HG03066 (cell line): Measurements from ENCODE around the gene GHR.

Experiments
- ATAC-seq: cut with Tn5 transposase; IDR thresholded peaks from one replicate; pipeline ENCODE4 v1.9.1; 2021; ENCODE audit warnings: low read depth; ENCODE audit not compliant: unreplicated experiment

GHR gene

DNA sequence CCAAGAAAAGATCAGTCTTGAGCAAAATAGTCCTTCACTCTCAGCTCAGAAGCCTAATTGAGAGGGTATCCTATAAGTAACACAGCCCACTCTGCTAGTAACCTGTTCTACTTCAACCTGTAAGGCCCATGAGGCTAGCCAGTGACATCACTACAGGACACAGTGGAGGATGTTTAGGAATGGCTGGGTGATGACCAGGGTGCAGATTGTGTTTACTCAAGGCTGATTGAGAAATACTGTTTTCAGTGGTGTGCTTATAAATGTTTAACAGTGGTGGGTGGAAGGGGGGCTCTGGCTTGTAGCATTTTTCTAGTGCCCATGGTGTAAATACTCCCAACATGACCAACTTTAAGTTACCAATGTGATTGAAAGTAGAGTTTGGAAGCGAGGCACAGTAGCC, 173.6 kb downstream of the GHR start:
- no peak for ATAC-seq

DNA sequence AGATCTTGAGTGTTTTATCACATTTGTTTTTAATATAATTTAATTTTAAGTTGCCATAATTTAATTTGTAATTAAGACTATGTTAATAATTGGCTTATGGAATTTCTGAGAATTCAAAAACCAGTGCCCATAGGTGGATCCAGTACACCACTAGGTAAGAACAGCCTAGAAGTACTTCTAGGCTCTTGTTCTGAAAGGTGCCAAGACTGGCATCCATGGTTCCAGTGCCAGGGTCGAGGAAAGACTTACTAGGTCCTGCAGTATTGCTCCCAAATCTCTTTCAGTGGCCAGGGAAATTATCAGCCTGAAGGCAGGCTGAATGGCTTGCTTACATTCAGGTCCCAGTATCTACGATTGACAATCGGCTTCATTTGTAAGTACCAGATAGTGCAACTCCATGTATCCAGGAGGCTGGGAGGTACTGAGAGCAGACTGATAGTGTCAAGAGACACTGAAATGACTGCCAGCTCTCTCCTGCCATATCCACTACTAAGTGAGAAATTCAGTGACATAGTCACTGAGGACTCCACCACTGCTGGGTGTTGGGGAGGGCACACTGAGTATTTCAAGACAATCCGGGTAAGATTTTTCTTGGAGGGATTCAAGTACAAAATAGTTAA, 174.2 kb downstream of the GHR start:
- ATAC-seq: no peak

DNA sequence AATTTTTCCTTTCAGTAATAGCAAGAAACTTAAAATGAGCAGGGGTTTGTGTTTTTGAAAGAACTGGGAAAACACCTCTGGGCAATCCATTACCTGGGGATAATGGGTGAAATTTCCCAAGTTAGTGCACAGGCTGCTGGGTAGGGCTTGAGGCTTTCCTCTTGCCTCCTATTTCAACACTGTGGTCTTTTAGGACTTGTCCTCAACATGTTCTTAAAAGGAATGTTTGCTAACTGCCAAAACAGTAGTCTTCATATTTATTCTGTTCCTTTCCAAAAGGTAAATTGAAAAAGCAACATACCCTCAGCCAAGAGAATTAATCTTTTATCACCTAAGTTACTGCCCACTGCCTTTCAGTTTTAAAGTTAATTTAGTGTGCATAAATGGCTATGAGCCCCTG, 175.1 kb downstream of the GHR start:
- ATAC-seq: no peak

DNA sequence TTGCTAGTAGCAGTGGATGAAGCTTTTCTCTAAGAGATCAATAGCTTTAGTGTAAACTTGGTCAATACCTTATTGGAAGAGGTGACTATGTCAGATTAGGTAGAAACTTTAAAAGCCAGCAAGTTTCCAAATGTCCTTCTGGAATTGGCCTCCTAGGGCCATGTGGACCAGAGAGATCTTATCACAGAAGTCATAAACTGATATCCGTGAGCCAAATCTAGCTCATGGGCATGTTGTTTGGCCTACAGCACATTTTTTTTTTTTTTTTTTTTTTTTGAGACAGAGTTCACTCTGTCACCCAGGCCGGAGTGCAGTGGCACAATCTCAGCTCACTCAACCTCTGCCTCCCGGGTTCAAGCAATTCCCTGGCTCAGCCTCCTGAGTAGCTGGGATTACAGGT, 175.9 kb downstream of the GHR start:
- ATAC-seq: no peak

DNA sequence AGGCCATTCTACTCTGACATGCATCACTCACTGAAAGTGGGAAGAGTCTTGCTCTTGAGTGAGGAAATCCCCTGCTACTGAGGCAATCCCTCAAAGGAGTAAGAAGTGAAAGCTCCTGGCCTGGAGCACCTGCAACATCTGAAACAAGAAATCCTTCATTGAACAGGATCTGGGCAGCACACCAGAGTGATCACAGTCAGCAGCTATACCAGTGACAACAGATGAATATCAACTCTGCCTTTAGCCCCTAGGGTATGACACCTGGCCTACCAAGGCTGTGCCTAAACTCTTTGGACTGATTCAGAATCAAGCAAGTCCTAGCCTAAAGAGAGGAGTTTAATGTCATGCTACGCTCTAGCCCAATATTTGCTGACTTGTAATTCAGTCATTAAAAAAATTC, 177.2 kb downstream of the GHR start:
- no peak for ATAC-seq

DNA sequence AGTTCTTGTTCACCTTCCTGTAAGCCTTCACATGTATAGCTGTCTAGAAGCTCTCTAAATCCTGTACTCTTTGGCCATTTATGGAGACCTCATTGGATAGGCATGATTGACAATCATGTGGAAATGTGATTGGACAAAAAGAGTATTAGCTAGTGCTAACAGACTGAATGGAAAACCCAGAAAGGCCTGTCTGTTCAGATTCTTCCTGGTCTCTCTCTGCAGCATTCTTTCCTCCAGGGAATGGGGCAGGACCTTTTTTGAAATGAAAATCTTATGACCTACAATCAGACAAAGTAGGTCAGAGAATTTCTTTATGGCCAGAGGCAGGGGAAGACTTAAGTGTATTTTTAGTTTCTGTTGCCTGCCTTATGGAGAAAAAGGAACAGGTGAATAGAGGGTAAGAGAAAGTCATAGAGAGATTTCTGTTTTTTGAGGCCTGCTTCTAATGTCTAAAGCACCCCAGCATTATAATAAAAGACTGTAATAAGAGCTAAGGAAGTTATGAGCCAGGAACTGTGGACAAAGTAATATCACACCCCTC, 181.0 kb downstream of the GHR start:
- ATAC-seq: no peak

DNA sequence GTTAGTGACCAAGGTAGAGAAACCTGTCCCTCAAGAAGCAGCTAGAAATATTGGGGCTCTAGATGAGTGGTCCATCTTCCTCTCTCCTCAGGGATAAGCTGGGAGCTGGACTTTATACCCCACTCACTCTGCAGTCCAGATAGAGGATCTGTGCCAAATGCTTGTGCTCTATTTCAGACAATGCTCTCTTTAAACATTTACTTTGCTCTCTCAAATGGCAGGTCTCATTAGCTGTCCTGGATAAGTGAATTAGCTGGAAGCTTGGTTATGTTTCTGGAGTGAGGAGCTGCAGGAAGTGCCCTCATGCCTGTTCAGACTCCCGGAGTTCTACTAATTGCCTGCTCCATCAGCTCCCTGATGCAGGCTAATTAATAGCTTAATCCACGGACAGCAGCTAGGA, 182.3 kb downstream of the GHR start:
- ATAC-seq: no peak

DNA sequence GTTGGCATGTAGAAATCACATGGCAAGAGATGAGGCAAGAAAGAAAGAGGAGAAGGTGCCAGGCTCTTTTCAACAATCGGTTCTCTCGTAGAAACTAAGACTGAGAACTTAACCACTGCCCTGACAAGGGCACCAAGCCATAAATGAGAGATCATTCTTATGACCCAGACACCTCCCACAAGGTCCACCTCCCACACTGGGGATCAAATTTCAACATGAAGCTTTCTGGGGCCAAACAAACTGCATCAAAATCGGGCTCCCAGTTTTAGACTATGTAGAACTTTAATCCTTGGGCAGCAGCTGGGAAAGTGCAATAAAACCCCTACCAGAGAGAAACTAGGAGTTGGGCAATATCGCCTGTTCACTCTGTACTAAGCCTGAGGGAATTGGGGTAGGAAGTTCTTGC, 183.2 kb downstream of the GHR start:
- ATAC-seq: no peak

DNA sequence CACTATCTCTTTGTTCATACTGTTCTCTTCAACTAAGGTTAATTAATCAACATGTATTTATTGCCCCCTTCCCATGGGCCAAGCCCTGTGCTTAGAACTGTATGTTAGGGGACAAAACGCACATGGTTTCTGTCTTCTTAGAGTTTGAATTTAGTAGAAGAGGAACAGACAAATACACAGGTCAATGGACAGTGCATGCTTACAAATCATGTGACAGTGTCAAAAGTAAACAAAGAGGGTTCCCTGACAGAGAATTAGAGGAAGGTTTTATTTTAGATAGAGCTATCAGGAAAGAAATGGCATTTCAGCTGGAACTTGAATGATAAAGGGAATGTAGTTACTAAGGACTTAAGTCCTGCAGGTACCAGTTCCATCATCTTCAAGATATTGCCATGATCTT, 188.2 kb downstream of the GHR start:
- no peak for ATAC-seq

DNA sequence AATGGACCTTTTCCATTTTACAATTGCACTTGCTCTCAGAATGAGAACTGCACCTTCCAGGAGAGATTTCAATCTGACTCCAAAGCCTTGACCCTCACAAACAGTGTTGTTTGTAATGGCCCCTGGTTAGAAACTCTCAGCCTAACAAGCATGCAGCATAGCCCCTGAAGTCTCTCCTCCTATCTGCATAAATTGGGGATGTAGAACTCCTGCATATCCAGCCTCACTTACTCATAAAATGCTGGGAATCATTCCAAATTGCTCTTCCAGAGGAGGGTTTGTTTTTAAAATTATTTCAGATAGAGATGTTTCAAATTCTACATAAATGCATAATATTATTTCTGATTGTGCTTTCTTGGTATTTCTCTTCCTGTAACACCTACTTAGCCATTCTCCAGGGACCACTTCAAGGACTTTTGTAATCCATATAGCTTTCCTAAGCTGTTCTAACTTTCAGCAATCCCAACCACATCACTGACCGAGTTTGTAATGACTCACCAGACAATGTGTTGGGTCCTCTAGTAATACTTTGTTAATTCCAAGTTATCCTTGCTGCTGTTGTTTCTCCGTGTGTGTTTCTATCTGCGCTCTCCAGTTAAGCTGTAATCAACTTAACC, 189.6 kb downstream of the GHR start:
- ATAC-seq: no peak

DNA sequence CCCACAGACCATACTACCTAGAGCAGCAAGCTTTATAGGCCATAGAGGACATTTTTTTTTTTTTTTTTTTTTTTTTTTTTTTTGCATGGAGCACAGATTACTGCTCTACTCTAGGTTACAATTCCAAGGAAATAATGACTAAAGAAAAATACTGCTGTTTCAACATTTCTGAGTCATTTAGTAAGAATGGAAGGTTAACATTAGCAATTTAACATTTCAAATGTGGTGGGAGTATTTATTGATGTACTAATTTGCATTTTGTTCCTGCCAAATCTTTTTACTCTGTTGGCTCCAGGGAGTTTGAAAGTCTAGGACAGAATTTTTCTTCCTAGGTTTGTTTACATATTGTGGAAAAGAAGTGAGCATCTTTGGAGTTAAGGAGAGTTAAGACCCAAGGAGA, 191.3 kb downstream of the GHR start:
- ATAC-seq: no peak

DNA sequence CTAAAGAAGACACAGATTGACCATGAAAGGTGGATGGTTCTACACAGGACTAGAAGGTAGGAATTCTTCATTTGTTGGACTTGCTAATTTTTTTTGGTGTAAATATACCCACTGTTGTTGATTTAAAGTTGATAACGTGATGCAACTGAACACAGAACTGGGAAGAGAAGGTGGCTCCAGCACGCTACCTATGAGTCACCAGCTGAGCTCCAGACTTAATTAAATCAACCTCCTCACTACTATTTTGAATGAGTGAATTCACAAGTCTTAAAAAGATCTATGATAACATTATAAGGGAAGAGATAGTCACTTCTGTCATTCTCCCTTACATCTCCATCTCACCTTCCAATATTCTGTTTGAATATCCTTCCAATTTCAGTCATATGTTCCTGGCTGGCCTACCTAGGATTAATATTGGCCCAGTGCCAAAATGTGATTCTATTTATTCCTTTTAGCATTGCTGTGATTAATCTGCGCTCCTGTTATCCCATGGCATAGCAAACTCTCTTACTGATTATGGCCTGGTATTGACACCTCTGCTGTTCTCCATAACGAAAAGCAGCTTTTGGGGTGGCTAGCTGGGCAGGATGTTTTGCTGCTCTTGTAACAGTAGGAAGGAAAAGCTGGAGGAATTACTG, 197.5 kb downstream of the GHR start:
- ATAC-seq: no peak

DNA sequence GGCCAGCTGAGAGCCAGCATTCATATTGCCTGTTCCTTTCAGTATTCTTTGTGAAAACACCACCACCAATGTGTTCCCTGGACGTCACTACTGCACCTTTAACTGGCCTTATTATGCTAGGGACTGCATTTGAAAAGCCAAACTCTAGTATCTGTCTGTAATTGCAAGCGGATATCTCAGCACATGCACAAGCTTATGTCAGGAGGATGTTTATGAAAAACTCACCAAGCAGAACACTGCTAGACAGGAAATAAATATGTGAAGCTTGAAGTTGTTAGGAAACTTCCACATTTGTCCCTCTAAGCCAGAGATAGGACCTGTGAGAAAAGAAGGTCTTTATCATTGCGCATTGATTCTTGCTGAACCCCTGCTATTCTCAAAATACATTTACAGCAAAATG, 198.0 kb downstream of the GHR start:
- ATAC-seq: no peak

DNA sequence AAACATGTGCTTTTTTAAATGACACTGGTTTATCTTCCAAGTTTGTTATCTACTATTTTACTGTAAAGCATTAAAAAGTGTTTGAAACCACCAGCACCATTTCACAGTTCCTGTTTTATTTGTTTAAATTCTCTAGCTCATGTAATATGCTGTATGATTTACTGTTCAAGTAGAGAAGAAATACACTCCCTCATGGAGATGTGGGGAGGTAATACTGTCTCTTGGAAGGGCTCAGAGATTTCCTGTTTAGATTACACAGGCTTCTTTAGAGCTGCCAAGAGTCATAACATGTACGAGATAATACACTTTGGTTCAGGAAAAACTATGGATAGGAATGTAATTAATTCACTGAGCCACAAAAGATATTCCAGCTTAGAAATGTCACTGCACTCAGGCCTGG, 198.4 kb downstream of the GHR start:
- no peak for ATAC-seq

DNA sequence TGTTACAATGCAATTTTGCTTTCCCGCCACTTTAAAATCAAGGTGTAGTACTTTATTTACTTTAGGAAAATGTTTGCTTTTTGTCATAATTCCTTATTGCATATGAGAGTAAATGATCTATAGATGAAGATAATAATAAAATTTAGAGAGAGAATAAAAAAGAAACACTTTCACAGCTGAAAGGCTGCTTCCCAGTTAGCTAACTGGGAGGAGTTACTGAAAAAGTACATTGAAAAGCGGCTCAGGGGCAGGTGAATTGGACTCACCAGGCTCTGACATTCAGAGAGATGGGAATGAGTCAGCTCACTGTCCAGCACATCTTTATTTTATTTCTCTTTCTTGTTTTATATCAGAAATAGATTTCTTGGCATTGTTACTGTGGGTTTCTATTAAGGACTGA, 201.7 kb downstream of the GHR start:
- no peak for ATAC-seq

DNA sequence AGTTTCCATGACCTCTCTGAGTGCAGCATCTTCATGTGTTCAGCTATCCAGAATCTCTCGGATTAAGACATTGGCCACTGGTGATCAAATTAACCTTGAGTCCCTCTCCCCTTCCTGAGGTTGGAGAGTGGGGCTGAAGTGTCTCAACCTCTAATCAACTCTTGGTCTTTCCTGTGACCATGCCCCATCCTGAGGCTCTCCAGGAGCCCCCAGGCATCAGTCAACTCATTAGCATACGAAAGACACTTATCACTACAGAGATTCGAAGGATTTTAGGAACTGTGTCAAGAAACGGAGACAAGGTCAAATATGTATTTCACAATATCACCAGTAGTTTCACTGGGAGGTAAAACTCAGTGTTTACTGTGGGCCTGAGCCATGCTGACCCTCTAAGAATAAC, 203.2 kb downstream of the GHR start:
- ATAC-seq: no peak

DNA sequence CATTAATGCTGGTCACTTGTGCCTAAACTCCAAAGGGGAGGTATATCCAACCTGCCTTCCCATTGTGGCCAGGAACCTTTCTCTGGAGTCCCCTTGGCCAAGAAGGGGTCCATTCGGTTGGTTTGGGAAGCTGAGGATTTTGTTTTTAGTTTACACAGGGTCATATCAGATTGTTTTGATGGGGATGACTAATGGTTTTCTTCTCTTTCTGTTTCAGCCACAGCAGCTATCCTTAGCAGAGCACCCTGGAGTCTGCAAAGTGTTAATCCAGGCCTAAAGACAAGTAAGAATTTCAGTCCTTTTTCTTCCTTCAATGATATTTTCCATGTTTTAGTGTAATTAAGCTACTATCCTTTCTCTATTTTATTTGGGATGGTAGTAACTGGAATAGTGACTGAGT, 205.6 kb downstream of the GHR start:
- no peak for ATAC-seq

DNA sequence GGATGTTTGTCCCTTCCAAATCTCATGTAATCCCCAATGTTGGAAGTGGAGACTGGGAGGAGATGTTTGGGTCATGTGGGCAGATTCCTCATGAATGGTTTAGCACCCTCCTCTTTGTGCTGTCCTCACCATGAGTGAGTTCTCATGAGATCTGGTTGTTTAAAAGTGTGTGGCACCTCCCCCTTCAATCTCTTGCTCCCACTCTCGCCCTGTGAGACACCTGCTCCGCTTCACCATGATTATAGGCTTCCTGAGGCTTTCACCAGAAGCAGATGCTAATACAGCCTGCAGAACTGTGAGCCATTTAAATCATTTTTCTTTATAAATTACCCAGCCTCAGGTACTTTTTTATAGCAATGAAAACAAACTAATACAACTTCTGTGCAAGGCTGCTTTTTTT, 206.0 kb downstream of the GHR start:
- ATAC-seq: no peak

DNA sequence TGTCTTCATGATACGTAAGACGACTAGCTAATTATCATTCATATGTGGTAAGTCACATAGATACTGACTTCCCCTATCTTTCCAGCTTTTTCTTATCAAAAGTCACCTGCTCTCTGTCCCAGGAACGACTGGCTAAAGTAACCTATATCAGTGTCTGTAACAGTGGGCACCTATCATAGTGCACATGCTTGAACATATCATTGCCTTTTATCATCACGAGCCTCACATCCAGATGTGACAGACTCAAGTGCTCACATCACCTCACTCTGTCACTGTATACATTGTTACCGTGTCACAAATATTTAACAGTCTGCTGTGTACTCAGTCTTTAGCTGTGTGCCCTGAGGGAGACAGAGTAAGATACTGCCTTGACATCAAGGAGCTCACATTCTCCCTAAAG, 208.0 kb downstream of the GHR start:
- ATAC-seq: no peak

DNA sequence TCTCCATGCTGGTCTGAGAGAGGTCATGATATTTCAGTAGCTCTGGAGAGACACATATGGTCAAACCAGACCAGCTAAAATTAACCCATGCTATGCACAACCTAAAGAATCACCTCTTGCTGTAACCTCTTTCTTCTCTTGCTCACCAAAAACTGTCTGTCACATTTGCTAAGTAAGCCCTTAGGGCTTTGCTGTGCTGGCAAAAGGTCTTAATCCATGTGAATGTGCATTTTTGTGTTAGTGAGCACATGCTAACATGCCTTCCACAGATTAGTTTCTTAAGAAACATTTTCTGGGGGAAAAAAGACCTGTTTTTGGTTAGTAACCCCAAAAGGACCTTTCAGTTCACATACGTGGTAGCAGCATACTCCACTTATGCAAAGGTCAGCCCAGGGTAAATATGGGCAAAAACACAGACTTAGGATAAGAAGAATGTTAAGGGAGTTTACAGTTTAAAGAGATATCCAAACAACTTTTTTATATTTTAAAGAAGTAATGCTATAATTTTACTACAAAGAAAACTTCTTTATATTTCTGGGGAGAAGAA, 209.2 kb downstream of the GHR start:
- ATAC-seq: no peak

DNA sequence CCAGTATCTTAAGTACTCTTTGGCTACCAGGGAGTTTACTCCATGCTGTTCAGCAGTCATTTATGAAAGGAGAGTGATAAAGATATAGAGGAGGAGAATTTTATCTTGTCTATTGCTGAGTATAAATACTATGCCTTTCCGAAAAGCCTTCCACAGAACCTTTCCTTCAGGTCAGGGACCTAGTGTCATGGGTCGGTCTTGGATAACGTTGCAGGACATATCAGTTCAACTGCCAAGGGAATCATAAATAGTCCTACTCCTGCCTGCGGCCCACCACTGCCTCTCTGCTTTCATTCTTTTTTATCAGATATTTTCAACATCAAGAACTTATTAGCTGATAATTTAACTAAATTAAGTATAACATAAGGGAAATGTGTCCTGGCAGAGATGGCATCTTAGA, 211.3 kb downstream of the GHR start:
- ATAC-seq: no peak

DNA sequence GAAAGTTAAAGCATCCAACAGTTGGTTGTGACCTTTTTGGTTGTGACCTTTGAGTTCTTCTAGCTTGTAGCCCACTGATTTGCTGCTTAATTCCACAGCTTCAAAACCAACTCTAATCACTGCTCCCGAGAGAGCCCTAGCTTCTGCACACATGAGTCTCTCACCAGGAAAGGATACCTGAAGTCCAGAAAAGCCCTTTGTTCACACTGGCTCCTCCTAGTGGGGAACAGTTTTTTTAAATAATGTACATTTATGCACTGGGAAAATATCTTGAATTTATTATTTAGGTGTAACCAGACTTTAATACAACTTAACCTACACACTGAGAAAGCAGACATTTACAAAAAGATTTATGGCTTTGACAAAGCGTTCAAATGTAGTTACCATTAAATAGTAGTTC, 213.2 kb downstream of the GHR start:
- no peak for ATAC-seq
